Caco-2 (cell line): ENCODE data around the gene TEX264. TPM values are rescaled to one million over a fixed set of nuclear protein-coding genes. Genes with fewer than 3 reads are reported as not detected.

Source experiments
- BruUV-seq: library from RNA; stranded (reverse); fragments of 400-500 nt; replicated peaks from 2 replicates; lab custom pipeline; 2021; lab: Mats Ljungman, UMichigan
- CTCF ChIA-PET: fragments of 300-600 bp; sonication (Branson Sonifier 250); formaldehyde crosslinking; loops from one replicate; lab custom pipeline; 2022; ENCODE audit warnings: antibody characterized with exemption; lab: Charles Lee
- POLR2A ChIA-PET: fragments of 300-600 bp; sonication (Branson Sonifier 250); formaldehyde crosslinking; loops from one replicate; lab custom pipeline; 2022; ENCODE audit warnings: antibody characterized with exemption; lab: Charles Lee
- DNase-seq, 2 experiments: peaks; one replicate each; pipeline versions ENCODE4 v3.0.0 to v3.0.0-alpha.2; 2020 to 2022
- H3K27me3 ChIP-seq: replicated peaks from 2 replicates; pipeline ENCODE4 v1.6.0; 2011; ENCODE audit warnings: low read length; ENCODE audit not compliant: control insufficient read depth, insufficient read depth
- H3K36me3 ChIP-seq: 2 replicates; pipeline ENCODE4 v1.5.1; 2011; ENCODE audit warnings: low read length; ENCODE audit not compliant: control insufficient read depth, insufficient read depth
- H3K4me1 ChIP-seq: fragments of 250-450 bp; sonication (Bioruptor Pico); 2 replicates; pipeline ENCODE4 v1.5.1; 2020; ENCODE audit warnings: mild to moderate bottlenecking
- H3K4me3 ChIP-seq: 2 replicates; pipeline ENCODE4 v1.5.1; 2011; ENCODE audit warnings: low read depth, mild to moderate bottlenecking, control low read depth, low read length
- H3K9me3 ChIP-seq: fragments of 250-450 bp; sonication (Bioruptor Pico); 2 replicates; pipeline ENCODE4 v1.5.1; 2020; ENCODE audit warnings: mild to moderate bottlenecking, moderate library complexity
- H3K27ac Mint-ChIP-seq: one replicate; pipeline ENCODE4 v1.8.0; 2022; ENCODE audit warnings: mixed read lengths; ENCODE audit not compliant: unreplicated experiment
- H3K27me3 Mint-ChIP-seq: one replicate; pipeline ENCODE4 v1.8.0; 2022; ENCODE audit warnings: mixed read lengths; ENCODE audit not compliant: insufficient read depth, unreplicated experiment
- H3K36me3 Mint-ChIP-seq: one replicate; pipeline ENCODE4 v1.8.0; 2022; ENCODE audit warnings: mild to moderate bottlenecking, mixed read lengths; ENCODE audit not compliant: insufficient read depth, unreplicated experiment
- H3K4me1 Mint-ChIP-seq: one replicate; pipeline ENCODE4 v1.8.0; 2022; ENCODE audit warnings: low read depth, mixed read lengths; ENCODE audit not compliant: unreplicated experiment
- H3K4me3 Mint-ChIP-seq: one replicate; pipeline ENCODE4 v1.8.0; 2022; ENCODE audit warnings: mild to moderate bottlenecking, moderate library complexity, mixed read lengths; ENCODE audit not compliant: unreplicated experiment
- H3K9me3 Mint-ChIP-seq: one replicate; pipeline ENCODE4 v1.8.0; 2022; ENCODE audit warnings: mixed read lengths; ENCODE audit not compliant: unreplicated experiment
- CTCF ChIP-seq, 2 experiments: fragments of 200-600 bp in 1 of 2; IDR thresholded peaks; 1 replicate in 1 of 2; 2 replicates in 1 of 2; pipeline versions ENCODE4 v1.5.1 to v1.8.0; 2011 to 2022; ENCODE audit warnings: antibody characterized with exemption in 1 of 2, control low read depth in 1 of 2, inconsistent platforms in 1 of 2, low read depth in 1 of 2, low read length in 1 of 2, mild to moderate bottlenecking in 1 of 2, moderate library complexity in 1 of 2; ENCODE audit not compliant: insufficient read depth in 1 of 2, severe bottlenecking in 1 of 2, unreplicated experiment in 1 of 2
- intact Hi-C: fragments of 100-400 bp; cut with micrococcal nuclease; formaldehyde crosslinking; loops from one replicate; pipeline ENCODE4 v1.10.0; 2022; ENCODE audit not compliant: unreplicated experiment
- total RNA-seq: library from RNA; stranded (reverse); gene quantifications from 2 replicates; pipeline ENCODE4 v1.2.3, GENCODE V29; 2022

Gene TEX264
- total RNA-seq, 1 experiment from 2014 or later = 37.9 TPM

GRCh38 chr3:51670053-51670822 is 814 bp upstream of the TEX264 start:
- H3K36me3 Mint-ChIP-seq = peaks cover 42% of the 10 kb centered on the region
- no peaks in the 10 kb centered on the region for H3K27me3 Mint-ChIP-seq
- no TSS peak for BruUV-seq
- intact Hi-C loops = no loop called here
- H3K4me3 Mint-ChIP-seq = peak overlapping the region; percentile 94
- no peak overlapping the region for H3K27ac Mint-ChIP-seq
- peak overlapping the region; percentile 70 for H3K4me3 ChIP-seq
- TF ChIP-seq CTCF (IDR thresholded peaks at IDR 0.05; ENCODE audit: insufficient read depth in 1 of 2, low read depth in 1 of 2, low read length in 1 of 2, severe bottlenecking in 1 of 2, unreplicated experiment in 1 of 2) = no peak
- no peaks in the 10 kb centered on the region for H3K36me3 ChIP-seq
- H3K4me1 ChIP-seq = no peaks in the 10 kb centered on the region
- H3K4me1 Mint-ChIP-seq = peaks cover 32% of the 10 kb centered on the region
- ChIA-PET CTCF (interaction anchor here (0.8 to 2.3 kb wide), 6 partner anchors 12 to 171 kb away, joined by 4 to 26 read pairs (median 10); partner anchors contain the start of gene DCAF1), POLR2A (interaction anchor here (1.6 kb wide), 1 partner anchor 170 kb away, joined by 5 read pairs; the partner anchor contains the start of gene DCAF1)
- H3K9me3 Mint-ChIP-seq = no peaks in the 10 kb centered on the region
- H3K27me3 ChIP-seq = no peaks in the 10 kb centered on the region
- DNase-seq = no peak
- H3K9me3 ChIP-seq = no peaks in the 10 kb centered on the region

- Histone ChIP-seq H3K27me3 (no peaks in the 10 kb centered on the region), H3K9me3 (no peaks in the 10 kb centered on the region), H3K36me3 (no peaks in the 10 kb centered on the region), H3K4me3 (peak overlapping the region; percentile 70), H3K4me1 (no peaks in the 10 kb centered on the region)
- Mint-ChIP-seq H3K4me3 (peak overlapping the region; percentile 94), H3K36me3 (peaks cover 42% of the 10 kb centered on the region), H3K4me1 (peaks cover 32% of the 10 kb centered on the region), H3K27me3 (no peaks in the 10 kb centered on the region), H3K9me3 (no peaks in the 10 kb centered on the region), H3K27ac (peak overlapping the region; percentile 88)
- no peak for TF ChIP-seq CTCF (IDR thresholded peaks at IDR 0.05; ENCODE audit: insufficient read depth in 1 of 2, low read depth in 1 of 2, low read length in 1 of 2, severe bottlenecking in 1 of 2, unreplicated experiment in 1 of 2)
- TSS peak; percentile 24 for BruUV-seq
- ChIA-PET POLR2A (interaction anchor here (0.6 to 1.1 kb wide), 4 partner anchors 10 to 286 kb away, joined by 4 to 27 read pairs (median 7); partner anchors contain the start of genes DCAF1 and MANF), CTCF (interaction anchor here (1.3 to 2.3 kb wide), 3 partner anchors 10 to 172 kb away, joined by 8 to 16 read pairs (median 10); partner anchors contain the start of gene DCAF1)
- intact Hi-C loops = no loop called here
- peak; percentile 69 to 74 for DNase-seq
Observed at GRCh38 chr3:51671734-51672475, 853 bp downstream of the TEX264 start.

- Histone ChIP-seq H3K4me1 (no peaks in the 10 kb centered on the region), H3K36me3 (no peaks in the 10 kb centered on the region), H3K9me3 (no peaks in the 10 kb centered on the region), H3K27me3 (no peaks in the 10 kb centered on the region), H3K4me3 (no peak overlapping the region)
- no peaks in the 10 kb centered on the region for H3K9me3 Mint-ChIP-seq
- H3K4me3 Mint-ChIP-seq = peak overlapping the region; percentile 94
- TF ChIP-seq CTCF (IDR thresholded peaks at IDR 0.05; ENCODE audit: insufficient read depth in 1 of 2, low read depth in 1 of 2, low read length in 1 of 2, severe bottlenecking in 1 of 2, unreplicated experiment in 1 of 2) = no peak
- BruUV-seq = no TSS peak
- DNase-seq = no peak
- peaks cover 30% of the 10 kb centered on the region for H3K4me1 Mint-ChIP-seq
- no peak overlapping the region for H3K27ac Mint-ChIP-seq
- intact Hi-C loops = no loop called here
- CTCF ChIA-PET = interaction anchor here (1.7 to 2.3 kb wide), 2 partner anchors 9 to 174 kb away, joined by 7 to 16 read pairs; partner anchors contain the start of gene DCAF1
- no peaks in the 10 kb centered on the region for H3K27me3 Mint-ChIP-seq
- peaks cover 36% of the 10 kb centered on the region for H3K36me3 Mint-ChIP-seq
- POLR2A ChIA-PET = interaction anchor here (0.6 kb wide), 1 partner anchor 173 kb away, joined by 6 read pairs; no protein-coding TSS in a partner anchor
Observed at GRCh38 chr3:51673181-51673801, 2.2 kb downstream of the TEX264 start.
